ENCODE measurements around the gene GNA12.
"Not testable (repeated sequence)": the region's sequence is repeated elsewhere in the genome, so short reads cannot be mapped to it uniquely, and the experiment has no call there.

DNA sequence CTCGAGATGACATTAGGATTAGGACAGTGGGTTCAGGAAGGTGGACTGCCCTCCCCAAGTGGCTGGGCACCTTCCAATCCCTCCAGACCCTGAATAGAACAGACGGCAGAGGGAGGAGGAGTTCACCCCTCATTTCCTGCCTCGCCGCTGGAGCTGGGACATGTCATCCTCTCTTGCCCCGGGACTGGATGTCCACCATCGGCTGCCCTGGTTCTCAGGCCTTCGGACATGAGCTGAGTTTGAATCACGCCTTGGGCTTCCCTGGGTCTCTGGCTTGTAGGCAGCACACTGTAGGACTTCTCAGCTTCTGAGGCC lies 150.0 kb downstream of the GNA12 start:
- TF ChIP-seq, protein P1, sequence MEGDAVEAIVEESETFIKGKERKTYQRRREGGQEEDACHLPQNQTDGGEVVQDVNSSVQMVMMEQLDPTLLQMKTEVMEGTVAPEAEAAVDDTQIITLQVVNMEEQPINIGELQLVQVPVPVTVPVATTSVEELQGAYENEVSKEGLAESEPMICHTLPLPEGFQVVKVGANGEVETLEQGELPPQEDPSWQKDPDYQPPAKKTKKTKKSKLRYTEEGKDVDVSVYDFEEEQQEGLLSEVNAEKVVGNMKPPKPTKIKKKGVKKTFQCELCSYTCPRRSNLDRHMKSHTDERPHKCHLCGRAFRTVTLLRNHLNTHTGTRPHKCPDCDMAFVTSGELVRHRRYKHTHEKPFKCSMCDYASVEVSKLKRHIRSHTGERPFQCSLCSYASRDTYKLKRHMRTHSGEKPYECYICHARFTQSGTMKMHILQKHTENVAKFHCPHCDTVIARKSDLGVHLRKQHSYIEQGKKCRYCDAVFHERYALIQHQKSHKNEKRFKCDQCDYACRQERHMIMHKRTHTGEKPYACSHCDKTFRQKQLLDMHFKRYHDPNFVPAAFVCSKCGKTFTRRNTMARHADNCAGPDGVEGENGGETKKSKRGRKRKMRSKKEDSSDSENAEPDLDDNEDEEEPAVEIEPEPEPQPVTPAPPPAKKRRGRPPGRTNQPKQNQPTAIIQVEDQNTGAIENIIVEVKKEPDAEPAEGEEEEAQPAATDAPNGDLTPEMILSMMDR (IDR thresholded peaks at IDR 0.05 in 4 of 5, conservative IDR thresholded peaks at IDR 0.05 in 1 of 5): not testable (repeated sequence)
- TF ChIP-seq POLR2A (IDR thresholded peaks at IDR 0.05): not testable (repeated sequence)
